Prostate gland (tissue), 2 donors: Measurements from ENCODE around the gene CCDC134.

ENCODE experiments used
- POLR2A ChIP-seq: fragments of 450-650 bp; IDR thresholded peaks from one replicate; pipeline ENCODE4 v1.6.1; 2016; ENCODE audit warnings: antibody characterized with exemption, mild to moderate bottlenecking
- POLR2AphosphoS5 ChIP-seq: sonication (generic); formaldehyde crosslinking; IDR thresholded peaks from one replicate; pipeline ENCODE4 v1.6.1; 2017; ENCODE audit warnings: antibody characterized with exemption
- TF ChIP-seq, protein P1 (sequence below), 4 experiments: fragments of 200-600 bp in 2 of 4; fragments of 450-650 bp in 2 of 4; sonication (generic) in 2 of 4; IDR thresholded peaks; 1 replicate in 3 of 4; 2 replicates in 1 of 4; pipeline ENCODE4 v1.5.1; 2016 to 2019; ENCODE audit warnings: antibody characterized with exemption in 4 of 4, mild to moderate bottlenecking in 2 of 4, moderate library complexity in 2 of 4

DNA sequence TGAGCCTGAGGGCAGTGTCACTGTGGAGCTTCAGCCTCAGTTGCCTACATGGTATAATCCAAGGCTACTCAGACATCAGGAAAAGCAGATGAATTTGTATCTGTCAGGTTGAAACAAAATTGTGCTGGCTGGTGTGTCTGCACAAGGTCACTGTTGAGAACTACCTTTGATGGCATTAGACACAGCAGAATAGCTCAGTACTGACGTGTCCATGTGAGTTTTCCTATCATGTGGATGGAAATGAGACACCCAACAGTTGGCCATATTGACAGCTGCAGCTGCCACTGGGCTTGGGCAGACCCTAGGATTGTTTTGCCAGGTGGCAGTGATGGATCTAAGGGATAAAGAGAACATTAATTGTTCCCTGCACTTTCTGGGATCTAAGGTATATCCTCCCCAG, 15.8 kb downstream of the CCDC134 start:
- TF ChIP-seq, protein P1, sequence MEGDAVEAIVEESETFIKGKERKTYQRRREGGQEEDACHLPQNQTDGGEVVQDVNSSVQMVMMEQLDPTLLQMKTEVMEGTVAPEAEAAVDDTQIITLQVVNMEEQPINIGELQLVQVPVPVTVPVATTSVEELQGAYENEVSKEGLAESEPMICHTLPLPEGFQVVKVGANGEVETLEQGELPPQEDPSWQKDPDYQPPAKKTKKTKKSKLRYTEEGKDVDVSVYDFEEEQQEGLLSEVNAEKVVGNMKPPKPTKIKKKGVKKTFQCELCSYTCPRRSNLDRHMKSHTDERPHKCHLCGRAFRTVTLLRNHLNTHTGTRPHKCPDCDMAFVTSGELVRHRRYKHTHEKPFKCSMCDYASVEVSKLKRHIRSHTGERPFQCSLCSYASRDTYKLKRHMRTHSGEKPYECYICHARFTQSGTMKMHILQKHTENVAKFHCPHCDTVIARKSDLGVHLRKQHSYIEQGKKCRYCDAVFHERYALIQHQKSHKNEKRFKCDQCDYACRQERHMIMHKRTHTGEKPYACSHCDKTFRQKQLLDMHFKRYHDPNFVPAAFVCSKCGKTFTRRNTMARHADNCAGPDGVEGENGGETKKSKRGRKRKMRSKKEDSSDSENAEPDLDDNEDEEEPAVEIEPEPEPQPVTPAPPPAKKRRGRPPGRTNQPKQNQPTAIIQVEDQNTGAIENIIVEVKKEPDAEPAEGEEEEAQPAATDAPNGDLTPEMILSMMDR (IDR thresholded peaks at IDR 0.05): no peak
- TF ChIP-seq POLR2AphosphoS5 (no peak), POLR2A (no peak)
